GM21526 (cell line): ENCODE results near the gene CST9.

Experiments
- ATAC-seq: cut with Tn5 transposase; IDR thresholded peaks from one replicate; pipeline ENCODE4 v1.9.1; 2021; ENCODE audit warnings: moderate library complexity; ENCODE audit not compliant: unreplicated experiment, low FRiP score

Gene CST9

GRCh38 chr20:23564927-23565326 is 40.8 kb downstream of the CST9 start:
- no peak for ATAC-seq

- ATAC-seq, result no peak
These were observed 42.9 kb downstream of the CST9 start for GRCh38 chr20:23562721-23563342.

DNA sequence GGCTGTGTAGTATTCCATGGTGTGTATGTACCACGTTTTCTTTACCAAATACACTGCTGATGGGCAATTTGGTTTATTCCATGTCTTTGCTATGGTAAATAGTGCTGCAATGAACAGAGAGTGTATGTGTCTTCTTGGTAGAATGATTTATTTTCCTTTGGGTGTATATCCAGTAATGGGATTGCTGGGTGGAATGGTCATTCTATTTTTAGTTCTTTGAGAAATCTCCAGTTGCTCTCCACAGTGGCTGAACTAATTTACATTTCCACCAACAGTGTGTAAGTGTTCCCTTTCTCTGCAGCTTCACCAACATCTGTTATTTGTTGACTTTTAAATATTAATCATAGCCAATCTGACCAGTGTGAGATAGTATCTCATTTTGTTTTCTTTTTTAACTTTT is 51.3 kb downstream of the CST9 start:
- no peak for ATAC-seq
